Hematopoietic multipotent progenitor cell treated with erythropoietin and hydrocortisone succinate and interleukin-3 and kit ligand, for 17 days (in vitro differentiated cells): ENCODE measurements around the gene ARAP1.

Experiments
- DNase-seq: peaks from one replicate; pipeline ENCODE4 v3.0.0-alpha.2; 2015; ENCODE audit warnings: low spot score

ARAP1 gene

GRCh38 chr11:72703267-72704008 is 48.8 kb downstream of the ARAP1 start:
- DNase-seq: no peak

DNA sequence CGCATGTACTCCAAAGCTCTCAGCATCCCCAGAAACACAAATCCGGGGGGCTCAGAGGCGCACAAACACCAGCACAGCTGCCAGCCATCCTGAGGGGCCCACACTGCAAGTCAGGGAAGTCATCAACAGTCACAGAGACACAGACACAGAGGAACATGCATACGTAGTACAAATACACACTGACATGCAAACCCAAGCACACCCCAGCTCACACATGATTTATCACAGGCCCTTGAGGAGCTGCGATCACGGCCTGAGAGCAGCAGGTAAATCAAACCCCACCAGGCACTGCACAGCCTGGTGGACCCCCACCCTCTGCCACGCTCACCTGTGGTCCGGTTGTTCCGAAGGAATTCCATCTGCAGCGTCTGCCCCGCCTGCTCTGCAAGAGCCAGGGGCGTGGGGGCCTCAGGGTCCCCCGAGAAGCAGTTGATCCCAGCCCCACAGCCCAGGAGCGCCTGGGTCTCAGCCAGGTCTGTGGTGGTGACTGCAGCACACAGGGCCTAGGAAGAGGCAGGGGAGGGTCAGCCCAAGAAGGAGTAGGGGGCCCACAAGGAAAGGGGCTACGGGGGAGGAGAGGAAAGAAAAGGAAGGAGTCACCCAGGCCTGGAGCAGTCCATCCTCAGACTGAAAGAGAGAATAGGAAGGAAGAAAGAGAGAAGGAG is 49.5 kb downstream of the ARAP1 start:
- no peak for DNase-seq

DNA sequence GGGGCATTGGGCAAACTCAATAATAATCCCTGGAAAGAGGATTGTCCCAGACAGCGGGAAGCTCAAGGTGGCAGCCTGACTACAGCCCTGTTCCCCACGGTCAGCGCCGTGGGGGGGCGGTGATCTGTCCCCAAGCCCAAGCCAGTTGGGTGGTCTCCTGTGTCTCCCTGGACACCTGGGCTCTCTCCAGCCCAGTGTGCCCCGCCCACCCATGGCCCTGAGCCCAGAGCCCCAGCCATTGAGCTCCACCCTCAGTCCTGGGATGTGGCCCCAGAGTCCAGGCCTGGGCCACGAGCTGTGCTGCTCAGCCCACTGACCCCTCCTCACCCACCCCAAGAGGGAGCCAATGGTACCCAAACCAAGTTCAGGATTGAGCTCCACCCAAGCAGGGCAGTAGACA is 50.1 kb downstream of the ARAP1 start:
- no peak for DNase-seq

- no peak for DNase-seq
Measured at GRCh38 chr11:72701466-72701865, 50.7 kb downstream of the ARAP1 start.

DNA sequence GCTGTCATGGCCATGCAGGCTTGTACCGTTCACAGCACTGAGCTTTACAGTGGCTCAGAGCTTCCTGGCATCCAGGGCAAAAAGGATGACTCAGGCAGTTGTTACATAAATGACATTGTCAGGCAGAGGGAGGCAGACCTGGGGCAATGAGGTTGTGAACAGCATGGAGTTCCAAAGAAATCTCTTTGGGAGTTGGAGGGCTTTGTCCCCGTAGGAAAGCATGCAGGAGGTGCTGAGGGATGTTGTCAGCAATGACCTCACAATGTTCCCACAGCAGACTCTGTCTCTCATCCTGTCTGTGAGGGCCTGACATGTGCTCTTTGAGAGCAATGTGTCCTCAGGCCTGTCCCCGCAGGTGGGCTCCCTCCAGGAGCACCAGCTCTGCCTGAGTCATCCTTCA is 52.1 kb downstream of the ARAP1 start:
- no peak for DNase-seq

DNA sequence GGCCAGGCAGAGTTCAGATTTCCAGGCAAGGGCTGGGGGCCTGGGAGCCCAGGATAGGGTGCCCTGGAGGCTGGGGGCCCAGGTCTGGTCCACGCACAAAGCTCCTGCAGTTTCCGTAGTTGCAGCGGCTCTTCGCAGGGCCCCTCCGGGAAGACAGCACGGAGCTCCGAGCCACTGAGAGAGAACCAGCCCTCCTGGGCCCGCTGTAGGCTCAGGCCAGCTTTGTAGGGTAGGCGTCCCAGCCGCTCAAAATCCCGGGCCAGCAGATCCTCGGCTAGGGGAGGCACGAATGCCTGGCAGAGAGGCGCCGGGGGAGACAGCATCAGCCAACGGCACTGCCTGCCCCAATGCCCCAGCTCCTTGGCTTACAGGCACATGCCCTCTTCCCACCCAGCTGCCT is 54.4 kb downstream of the ARAP1 start:
- no peak for DNase-seq

- DNase-seq: peak; percentile 14
Measured at GRCh38 chr11:72696866-72697700, 55.1 kb downstream of the ARAP1 start.

DNA sequence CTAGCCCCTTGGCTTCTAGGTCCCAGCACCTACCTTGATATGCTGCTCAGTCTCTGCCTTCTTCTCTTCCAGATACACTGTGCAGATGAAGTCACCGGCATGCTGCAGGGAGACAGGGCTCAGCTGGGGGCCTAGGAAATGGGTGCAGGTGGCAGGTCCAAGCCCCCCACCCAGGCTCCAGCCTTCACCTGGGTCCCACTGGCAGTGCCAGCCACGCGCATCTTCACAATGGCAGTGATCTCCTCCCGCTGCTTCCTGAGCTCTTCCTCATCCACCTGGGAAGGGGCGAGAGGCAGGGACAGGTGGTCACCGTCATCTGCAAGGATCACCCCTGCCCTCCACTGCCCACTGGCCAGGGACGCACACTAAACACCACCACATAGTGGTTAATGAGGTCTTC is 56.9 kb downstream of the ARAP1 start:
- no peak for DNase-seq

DNA sequence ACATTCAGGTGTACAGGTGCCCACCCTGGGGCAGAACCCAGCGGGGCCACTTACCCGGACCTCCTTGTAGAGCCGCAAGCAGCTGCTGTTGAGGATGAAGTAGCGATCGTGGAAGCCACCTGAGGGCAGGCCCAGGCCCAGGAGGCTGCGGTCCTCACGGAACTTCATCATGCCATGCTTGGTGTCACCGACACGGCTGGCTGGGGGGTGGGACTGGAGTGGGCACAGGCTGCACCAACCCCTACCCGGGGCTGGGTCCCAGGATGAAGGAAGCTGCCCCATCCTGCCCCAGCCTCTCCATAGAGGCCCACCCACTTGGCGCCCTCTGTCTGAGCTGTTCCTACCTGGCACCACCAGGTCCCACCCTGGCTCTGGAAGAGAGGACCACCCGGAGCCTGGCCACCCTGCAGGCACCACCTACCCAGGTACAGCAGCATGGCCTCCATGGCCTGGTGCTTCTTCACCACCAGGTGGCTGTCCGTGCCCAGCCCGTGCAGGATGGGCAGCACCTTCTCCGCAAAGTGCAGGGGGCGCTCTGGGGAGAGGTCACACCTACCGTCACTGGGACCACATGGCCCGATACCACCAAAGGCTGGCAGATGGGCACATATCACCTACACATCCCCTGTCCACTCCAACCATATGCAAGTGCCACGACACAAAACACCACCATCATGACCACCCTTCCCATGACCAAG is 58.8 kb downstream of the ARAP1 start:
- DNase-seq: no peak

- DNase-seq: no peak
Measured at GRCh38 chr11:72692498-72693237, 59.5 kb downstream of the ARAP1 start.

GRCh38 chr11:72690166-72690565 is 62.0 kb downstream of the ARAP1 start:
- no peak for DNase-seq

DNA sequence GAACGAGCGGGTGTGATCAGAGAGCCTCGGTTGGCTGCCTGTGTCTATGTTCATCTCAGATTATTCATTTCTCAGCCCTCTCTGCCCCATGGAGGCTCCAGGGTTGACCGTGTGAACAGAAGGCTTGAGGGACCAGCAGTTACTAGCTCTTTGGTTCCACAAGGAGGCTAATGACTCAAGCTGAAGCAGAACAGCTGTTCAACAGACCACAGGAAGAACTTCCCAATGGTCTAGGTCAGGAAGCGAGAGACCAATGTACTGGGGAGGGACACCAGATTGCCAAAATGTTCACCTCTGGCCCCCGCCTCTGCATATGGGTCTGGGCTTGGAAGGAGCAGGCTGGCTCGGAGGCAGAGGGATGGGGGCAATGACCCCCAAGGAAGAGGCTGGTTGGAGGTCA is 63.3 kb downstream of the ARAP1 start:
- no peak for DNase-seq

DNA sequence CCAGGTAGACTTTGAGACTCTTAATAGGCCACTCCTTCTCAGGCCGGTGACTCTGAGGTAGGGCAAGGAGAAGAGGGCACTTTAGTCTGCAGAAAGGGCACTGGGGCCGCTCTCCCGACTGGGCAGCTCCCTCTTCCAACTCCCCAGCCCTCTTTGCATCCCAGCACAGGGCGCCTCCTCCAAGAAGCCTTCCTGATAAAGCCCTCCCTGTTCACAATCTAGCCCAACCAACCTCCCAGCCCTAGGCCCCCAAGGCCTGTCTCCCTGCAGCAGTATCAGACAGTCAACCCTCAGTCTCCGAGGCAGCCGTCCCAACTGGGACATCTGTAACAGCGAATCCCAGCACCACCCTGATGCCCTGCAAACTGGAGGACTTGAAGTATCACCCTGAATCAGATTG is 63.7 kb downstream of the ARAP1 start:
- no peak for DNase-seq

DNA sequence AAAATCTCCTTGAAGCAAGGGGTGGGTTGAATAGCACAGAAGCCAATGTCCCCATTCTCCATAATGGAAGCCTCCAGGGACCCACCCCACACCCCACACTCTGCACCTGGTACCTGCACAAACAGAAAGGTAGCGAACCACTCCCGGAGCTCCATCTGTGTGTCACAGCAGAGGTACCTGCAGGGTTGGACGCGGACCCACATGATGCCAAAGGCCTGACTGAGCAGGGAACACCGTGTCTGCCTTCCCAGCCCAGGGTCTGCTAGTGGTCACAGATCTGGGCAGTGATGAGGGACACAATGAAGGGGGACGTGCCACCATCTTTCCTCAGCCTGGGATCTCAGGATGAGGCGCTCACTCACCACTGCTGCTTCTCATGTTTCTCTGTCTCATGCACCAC is 64.9 kb downstream of the ARAP1 start:
- no peak for DNase-seq

- DNase-seq: no peak
Measured at GRCh38 chr11:72686639-72687220, 65.5 kb downstream of the ARAP1 start.

DNA sequence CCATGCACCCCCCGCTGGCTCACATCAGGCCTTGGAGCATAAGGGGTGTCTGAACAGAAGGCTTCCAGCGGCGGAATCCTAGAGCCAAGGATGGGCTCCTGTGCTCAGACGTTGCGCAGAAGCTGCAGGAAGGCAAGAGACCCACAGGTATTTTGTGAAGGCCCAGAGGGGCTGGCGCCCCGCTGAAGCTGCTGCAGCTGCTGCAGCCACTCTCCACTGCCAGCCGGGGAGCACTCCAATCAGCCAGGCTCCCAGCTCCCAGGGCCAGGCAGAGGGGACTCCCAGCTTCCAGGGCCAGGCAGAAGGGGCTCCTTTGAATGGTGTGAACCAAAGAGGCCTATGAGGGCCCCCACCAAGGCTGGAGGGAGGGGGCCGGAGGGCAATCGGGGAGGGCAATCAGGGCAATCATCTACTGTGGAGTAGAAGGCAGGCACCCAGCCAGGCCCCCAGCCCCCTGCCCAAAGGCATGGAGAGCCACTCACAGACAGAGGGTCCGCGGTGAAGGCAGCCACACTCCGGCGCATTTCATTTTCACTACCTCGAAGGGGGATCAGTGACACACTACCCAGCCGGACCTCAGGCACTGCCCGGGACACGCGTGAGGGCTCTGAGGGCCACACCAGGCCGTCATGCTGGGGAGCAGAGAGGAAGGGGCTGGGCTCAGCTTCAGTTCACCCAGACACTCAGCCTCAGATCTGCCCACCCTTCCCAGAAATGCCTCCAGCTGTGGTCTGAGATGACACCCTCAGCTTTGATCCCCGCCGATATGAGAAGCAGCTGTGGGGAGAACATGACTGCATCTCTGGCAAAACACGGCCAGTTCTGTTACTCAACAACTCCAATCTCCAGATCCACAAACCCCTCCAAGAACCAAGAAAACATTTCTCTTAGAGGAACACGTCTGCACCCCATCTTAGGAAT is 66.4 kb downstream of the ARAP1 start:
- no peak for DNase-seq

DNA sequence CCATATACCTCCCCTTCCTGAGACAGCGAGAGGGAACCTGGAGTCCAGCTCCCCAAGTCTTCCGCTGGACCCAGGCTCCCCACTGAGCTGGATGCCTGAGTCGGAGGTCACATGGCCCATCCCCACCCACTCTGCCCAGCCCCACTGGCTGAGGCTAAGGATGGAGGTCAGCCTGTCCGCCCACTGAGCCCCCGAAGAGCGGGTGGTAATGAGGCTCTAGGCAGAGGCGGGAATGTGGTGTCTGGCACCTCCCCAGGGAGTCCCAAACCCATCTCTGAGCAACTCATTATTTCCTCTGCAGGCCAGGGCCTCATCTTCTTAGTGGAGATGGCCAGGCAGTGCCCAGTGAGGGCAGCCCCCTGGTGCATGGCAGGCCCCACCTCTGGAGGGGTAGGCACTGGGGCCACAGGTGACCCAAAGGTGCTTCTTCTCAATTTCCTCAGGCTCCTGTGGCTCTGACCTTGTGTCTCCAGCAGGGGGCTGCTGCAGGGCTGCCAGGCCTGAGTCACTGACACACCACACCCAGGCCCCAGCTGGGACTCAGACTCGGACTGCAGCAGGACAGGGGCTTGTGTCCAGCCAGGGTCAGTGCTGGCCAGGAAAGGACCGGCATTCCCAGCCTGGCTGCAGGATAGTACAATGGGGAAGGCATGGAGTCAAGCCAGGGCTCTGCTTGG is 67.8 kb downstream of the ARAP1 start:
- peak; percentile 67 for DNase-seq

GRCh38 chr11:72683782-72684200 is 68.4 kb downstream of the ARAP1 start:
- peak; percentile 61 for DNase-seq

GRCh38 chr11:72682858-72683243 is 69.4 kb downstream of the ARAP1 start:
- DNase-seq: no peak
